Activated effector memory CD4-positive, alpha-beta T cell treated with Interleukin-2 at 50 U/mL for 16 hours (primary cell): ENCODE measurements around the gene GLYAT.

Experiments used
- DNase-seq: peaks from one replicate; pipeline ENCODE4 v3.0.0-alpha.2; 2020

GLYAT gene

GRCh38 chr11:58731819-58732218 lies at the start of gene GLYAT:
GLYAT (minus strand) TSS chr11:58731943; CDS start chr11:58724496, 7,447 bp downstream.
- DNase-seq = no peak

GRCh38 chr11:58781345-58781744 lies 49.6 kb upstream of the GLYAT start:
- no peak for DNase-seq

GRCh38 chr11:58780578-58780977 lies 48.8 kb upstream of the GLYAT start:
- no peak for DNase-seq

- no peak for DNase-seq
Observed at GRCh38 chr11:58776891-58777710, 45.4 kb upstream of the GLYAT start.

- DNase-seq = no peak
Observed at GRCh38 chr11:58775066-58775708, 43.4 kb upstream of the GLYAT start.

- no peak for DNase-seq
Observed at GRCh38 chr11:58774164-58774593, 42.4 kb upstream of the GLYAT start.

- no peak for DNase-seq
Observed at GRCh38 chr11:58773337-58773736, 41.6 kb upstream of the GLYAT start.

- DNase-seq = no peak
Observed at GRCh38 chr11:58772329-58773285, 40.9 kb upstream of the GLYAT start.

- DNase-seq = no peak
Observed at GRCh38 chr11:58771458-58771855, 39.7 kb upstream of the GLYAT start.

- no peak for DNase-seq
Observed at GRCh38 chr11:58770627-58771457, 39.1 kb upstream of the GLYAT start.

GRCh38 chr11:58770166-58770565 lies 38.4 kb upstream of the GLYAT start:
- DNase-seq = no peak

- DNase-seq = no peak
Observed at GRCh38 chr11:58769308-58769707, 37.6 kb upstream of the GLYAT start.

- no peak for DNase-seq
Observed at GRCh38 chr11:58768137-58768536, 36.4 kb upstream of the GLYAT start.

- no peak for DNase-seq
Observed at GRCh38 chr11:58765078-58765477, 33.3 kb upstream of the GLYAT start.

GRCh38 chr11:58763120-58763490 lies 31.4 kb upstream of the GLYAT start:
- DNase-seq = no peak

- DNase-seq = no peak
Observed at GRCh38 chr11:58762284-58763119, 30.8 kb upstream of the GLYAT start.

- DNase-seq = no peak
Observed at GRCh38 chr11:58757439-58757838, 25.7 kb upstream of the GLYAT start.

GRCh38 chr11:58745705-58746364 lies 14.1 kb upstream of the GLYAT start:
- DNase-seq = no peak

GRCh38 chr11:58744988-58745704 lies 13.4 kb upstream of the GLYAT start:
- no peak for DNase-seq
